Keratinocyte (primary cell): Measurements from ENCODE around the gene ERMAP. TPM values are rescaled to one million over a fixed set of nuclear protein-coding genes. Genes with fewer than 3 reads are reported as not detected.

Source experiments
- DNase-seq: peaks from one replicate; pipeline ENCODE4 v3.0.0-alpha.2; 2011; ENCODE audit warnings: low read depth, missing footprints, low spot score
- FAIRE-seq: peaks from 2 replicates; lab custom pipeline; 2011; peaks lifted over from hg19 to GRCh38; lab: Jason Lieb, UNC
- H2AFZ ChIP-seq: 2 replicates; pipeline ENCODE4 v1.6.0; 2012; ENCODE audit warnings: low read length, control low read depth, inconsistent platforms; ENCODE audit not compliant: control insufficient read depth
- H3K27ac ChIP-seq: 2 replicates; pipeline ENCODE4 v1.5.1; 2011; ENCODE audit warnings: low read length; ENCODE audit not compliant: control insufficient read depth, insufficient read depth
- H3K27me3 ChIP-seq: 3 replicates; pipeline ENCODE4 v1.6.0; 2011; ENCODE audit warnings: low read length; ENCODE audit not compliant: control insufficient read depth, insufficient read depth; ENCODE audit errors: extremely low read depth
- H3K36me3 ChIP-seq, 2 experiments: 2 replicates in 1 of 2; 3 replicates in 1 of 2; pipeline ENCODE4 v1.5.1; 2011; ENCODE audit warnings: low read length in 2 of 2, mild to moderate bottlenecking in 1 of 2; ENCODE audit not compliant: control insufficient read depth in 2 of 2, insufficient read depth in 2 of 2; ENCODE audit errors: extremely low read depth in 1 of 2
- H3K4me1 ChIP-seq: 3 replicates; pipeline ENCODE4 v1.5.1; 2011; ENCODE audit warnings: low read length; ENCODE audit not compliant: control insufficient read depth, insufficient read depth; ENCODE audit errors: extremely low read depth
- H3K4me2 ChIP-seq: 3 replicates; pipeline ENCODE4 v1.6.0; 2011; ENCODE audit warnings: low read depth, low read length; ENCODE audit not compliant: control insufficient read depth, insufficient read depth; ENCODE audit errors: extremely low read depth
- H3K4me3 ChIP-seq, 3 experiments: fragments of 200-600 bp in 1 of 3; sonication (generic) in 1 of 3; 2 replicates in 2 of 3; 3 replicates in 1 of 3; pipeline ENCODE4 v1.5.1; 2011 to 2016; ENCODE audit warnings: low read length in 3 of 3, mild to moderate bottlenecking in 3 of 3, control low read depth in 2 of 3, inconsistent platforms in 1 of 3, low read depth in 1 of 3, mixed read lengths in 1 of 3, mixed run types in 1 of 3, moderate library complexity in 1 of 3; ENCODE audit not compliant: control insufficient read depth in 2 of 3, insufficient read depth in 2 of 3; ENCODE audit errors: extremely low read depth in 1 of 3
- H3K79me2 ChIP-seq: 2 replicates; pipeline ENCODE4 v1.6.0; 2012; ENCODE audit warnings: low read length; ENCODE audit not compliant: control insufficient read depth, insufficient read depth
- H3K9ac ChIP-seq: 3 replicates; pipeline ENCODE4 v1.6.0; 2011; ENCODE audit warnings: low read length; ENCODE audit not compliant: control insufficient read depth, insufficient read depth; ENCODE audit errors: extremely low read depth
- H3K9me1 ChIP-seq: 3 replicates; pipeline ENCODE4 v1.6.0; 2011; ENCODE audit warnings: low read length; ENCODE audit not compliant: control insufficient read depth, insufficient read depth; ENCODE audit errors: extremely low read depth
- H3K9me3 ChIP-seq: 2 replicates; pipeline ENCODE4 v1.5.1; 2012; ENCODE audit warnings: low read depth, low read length; ENCODE audit not compliant: control insufficient read depth
- H4K20me1 ChIP-seq: 3 replicates; pipeline ENCODE4 v1.6.0; 2011; ENCODE audit warnings: low read length; ENCODE audit not compliant: control insufficient read depth, insufficient read depth; ENCODE audit errors: extremely low read depth
- CTCF ChIP-seq, 3 experiments: IDR thresholded peaks in 1 of 3; conservative IDR thresholded peaks in 1 of 3; optimal IDR thresholded peaks in 1 of 3; 2 replicates in 2 of 3; 3 replicates in 1 of 3; pipeline versions ENCODE3 to v1.5.1; 2011; ENCODE audit warnings: low read length in 3 of 3, mild to moderate bottlenecking in 3 of 3, moderate library complexity in 2 of 3, control low read depth in 1 of 3, inconsistent platforms in 1 of 3; ENCODE audit not compliant: insufficient read depth in 2 of 3; ENCODE audit errors: extremely low read depth in 1 of 3
- EZH2 ChIP-seq: IDR thresholded peaks from one replicate; pipeline ENCODE4 v1.6.1; 2012; ENCODE audit warnings: inconsistent platforms, mild to moderate bottlenecking, low read length, moderate library complexity
- dilution Hi-C: fragments of 300-500 bp; cut with MboI; formaldehyde crosslinking; loops from one replicate; pipeline ENCODE4 v1.7.0; 2020; ENCODE audit warnings: low sequenced_read_pairs; ENCODE audit not compliant: extremely low pct_ligation_motif_present
- polyA plus RNA-seq, 5 experiments: library from polyadenylated mRNA; depleted of rRNA in 3 of 5; stranded (reverse) in 3 of 5; stranded (forward) in 1 of 5; unstranded in 1 of 5; fragments of >200 nt; gene quantifications; 1 replicate in 1 of 5; 2 replicates in 3 of 5; 3 replicates in 1 of 5; pipeline versions ENCODE4 v1.2.1 to v1.2.3, GENCODE V29; 2011 to 2012; ENCODE audit warnings: missing spikeins in 2 of 5, low read depth in 1 of 5, low replicate concordance in 1 of 5

The ERMAP gene
- polyA plus RNA-seq, 1 donor (not counting 4 experiments of a cell fraction or from before 2014, with no cell fraction given) = 5.6 TPM

DNA sequence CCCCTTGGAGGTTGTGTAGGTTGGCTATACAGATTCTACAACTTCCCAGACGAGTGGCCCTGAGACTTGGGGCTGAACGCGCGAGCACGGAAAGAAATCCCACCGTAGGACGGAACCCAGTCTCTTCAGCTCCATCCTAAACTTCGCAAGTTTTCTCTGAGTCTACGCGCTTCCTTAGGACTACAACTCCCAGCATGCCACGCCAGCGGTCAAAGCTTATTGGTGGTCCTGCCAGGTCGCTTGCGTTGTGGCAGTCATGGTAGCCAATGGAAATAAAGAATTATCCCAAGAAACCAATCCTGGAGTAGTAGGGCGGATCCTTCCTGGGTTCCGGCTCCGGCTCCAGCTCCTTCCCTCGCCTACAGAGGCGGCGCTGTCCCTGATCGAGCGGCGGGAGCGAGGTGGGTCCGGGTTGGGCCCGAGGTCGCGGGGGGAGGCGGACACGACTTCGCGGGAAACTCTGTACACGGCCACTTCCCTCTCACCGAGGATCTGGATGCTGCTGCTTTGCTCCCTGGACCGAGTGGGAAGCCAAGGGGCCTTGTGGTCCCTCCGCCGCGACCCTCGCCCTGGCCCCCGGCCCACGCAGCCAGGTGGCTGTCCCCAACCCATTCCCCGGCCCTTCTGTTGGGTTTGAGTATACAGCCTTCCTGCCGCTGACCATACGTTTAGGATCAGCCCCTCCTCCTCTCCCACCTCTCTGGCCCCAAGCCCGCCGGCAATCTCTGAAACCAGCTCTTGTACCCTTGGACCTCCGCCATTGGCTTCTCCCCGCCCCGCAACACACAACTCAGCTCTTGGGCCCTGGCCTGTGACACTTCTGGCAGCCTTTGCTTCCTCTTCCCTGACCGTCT lies 29.6 kb downstream of the ERMAP start, which contains the start of gene ZNF691:
ZNF691 (plus strand) TSS at position 357 of the 854 bp plus-strand sequence. CDS start 3,046 bp downstream, outside the sequence.
- peaks cover 8% of the 10 kb centered on the region for H3K79me2 ChIP-seq
- H3K4me1 ChIP-seq = peaks cover 6% of the 10 kb centered on the region
- FAIRE-seq = peak; percentile 92
- dilution Hi-C loops = no loop called here
- H3K9me1 ChIP-seq = no peaks in the 10 kb centered on the region
- no peaks in the 10 kb centered on the region for H3K9me3 ChIP-seq
- peak within 1 kb of the TSS; percentile 98 for H2AFZ ChIP-seq
- DNase-seq = peak; percentile 71
- H3K27ac ChIP-seq = peak within 1 kb of the TSS; percentile 51
- peak within 1 kb of the TSS; percentile 76 for H3K9ac ChIP-seq
- H3K4me2 ChIP-seq = peak within 1 kb of the TSS; percentile 96
- H4K20me1 ChIP-seq = no peaks in the 10 kb centered on the region
- peaks cover 10 to 11% of the 10 kb centered on the region in 2 experiments for H3K36me3 ChIP-seq
- H3K27me3 ChIP-seq = no peaks in the 10 kb centered on the region
- TF ChIP-seq EZH2 (no peak), CTCF (optimal IDR thresholded peaks at IDR 0.05 in 1 of 3, IDR thresholded peaks at IDR 0.05 in 1 of 3, conservative IDR thresholded peaks at IDR 0.05 in 1 of 3; ENCODE audit: extremely low read depth in 1 of 3, insufficient read depth in 2 of 3, low read length in 3 of 3) (peak; percentile 23 to 70 (median 48))
- peak within 1 kb of the TSS; percentile 79 to 89 (median 88) for H3K4me3 ChIP-seq

- dilution Hi-C loops = no loop called here
- no peak for TF ChIP-seq EZH2
- TF ChIP-seq CTCF (optimal IDR thresholded peaks at IDR 0.05 in 1 of 3, IDR thresholded peaks at IDR 0.05 in 1 of 3, conservative IDR thresholded peaks at IDR 0.05 in 1 of 3; ENCODE audit: extremely low read depth in 1 of 3, insufficient read depth in 2 of 3, low read length in 3 of 3) = no peak
- Histone ChIP-seq H3K27ac (no peak overlapping the region), H3K9me3 (no peaks in the 10 kb centered on the region), H3K27me3 (no peaks in the 10 kb centered on the region), H2AFZ (peak overlapping the region; percentile 93), H3K79me2 (peaks cover 8% of the 10 kb centered on the region), H3K36me3 (peaks cover 9 to 14% of the 10 kb centered on the region in 2 experiments), H3K4me2 (peak overlapping the region; percentile 96), H3K9me1 (no peaks in the 10 kb centered on the region), H3K4me1 (peaks cover 6% of the 10 kb centered on the region), H3K9ac (peak overlapping the region; percentile 76), H3K4me3 (peak overlapping the region; percentile 79 to 89 (median 88)), H4K20me1 (no peaks in the 10 kb centered on the region)
- FAIRE-seq = no peak
- DNase-seq = no peak
Observed at GRCh38 chr1:42847111-42847595, 30.2 kb downstream of the ERMAP start.
